NCI-H187 treated with DMSO at 0.1 percent for 48 hours (cell line): ENCODE measurements around the gene C1QTNF12.

Source experiments
- DNase-seq: peaks from one replicate; lab custom pipeline; 2025; lab: John Stamatoyannopoulos, UW

C1QTNF12 gene

GRCh38 chr1:1213345-1214265, 32.9 kb downstream of the C1QTNF12 start, which contains the start of gene TNFRSF4:
Gene TNFRSF4 (minus strand): TSS chr1:1214153. CDS start chr1:1214127, 26 bp downstream.
- DNase-seq = no peak

DNA sequence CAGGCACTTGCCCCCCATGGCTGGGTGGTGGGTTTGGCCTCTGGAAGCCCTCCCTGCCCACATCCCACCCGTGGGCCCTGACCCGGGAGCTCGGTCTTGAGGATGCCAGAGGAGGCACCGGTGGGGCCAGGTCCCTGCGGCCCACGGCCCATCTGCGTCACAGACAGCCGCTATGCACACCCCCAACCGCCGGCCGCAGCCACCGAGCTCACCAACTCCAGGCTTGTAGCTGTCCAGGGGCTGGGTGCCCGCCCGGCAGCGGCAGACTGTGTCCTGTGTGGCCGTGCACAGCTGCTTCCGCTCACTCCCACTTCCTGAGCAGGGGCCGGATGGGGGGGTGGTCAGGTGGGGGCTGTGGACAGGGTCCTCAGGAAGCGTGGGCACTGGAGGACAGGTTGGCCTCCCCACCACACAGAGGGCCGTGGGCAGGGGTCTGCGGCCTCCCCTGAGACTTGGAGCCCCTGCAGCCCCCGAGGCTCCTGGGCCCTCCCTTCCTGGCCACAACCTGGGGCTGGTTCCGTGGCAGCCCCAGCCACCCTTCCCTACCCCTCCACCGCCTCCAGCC, 33.7 kb downstream of the C1QTNF12 start:
- DNase-seq = no peak

DNA sequence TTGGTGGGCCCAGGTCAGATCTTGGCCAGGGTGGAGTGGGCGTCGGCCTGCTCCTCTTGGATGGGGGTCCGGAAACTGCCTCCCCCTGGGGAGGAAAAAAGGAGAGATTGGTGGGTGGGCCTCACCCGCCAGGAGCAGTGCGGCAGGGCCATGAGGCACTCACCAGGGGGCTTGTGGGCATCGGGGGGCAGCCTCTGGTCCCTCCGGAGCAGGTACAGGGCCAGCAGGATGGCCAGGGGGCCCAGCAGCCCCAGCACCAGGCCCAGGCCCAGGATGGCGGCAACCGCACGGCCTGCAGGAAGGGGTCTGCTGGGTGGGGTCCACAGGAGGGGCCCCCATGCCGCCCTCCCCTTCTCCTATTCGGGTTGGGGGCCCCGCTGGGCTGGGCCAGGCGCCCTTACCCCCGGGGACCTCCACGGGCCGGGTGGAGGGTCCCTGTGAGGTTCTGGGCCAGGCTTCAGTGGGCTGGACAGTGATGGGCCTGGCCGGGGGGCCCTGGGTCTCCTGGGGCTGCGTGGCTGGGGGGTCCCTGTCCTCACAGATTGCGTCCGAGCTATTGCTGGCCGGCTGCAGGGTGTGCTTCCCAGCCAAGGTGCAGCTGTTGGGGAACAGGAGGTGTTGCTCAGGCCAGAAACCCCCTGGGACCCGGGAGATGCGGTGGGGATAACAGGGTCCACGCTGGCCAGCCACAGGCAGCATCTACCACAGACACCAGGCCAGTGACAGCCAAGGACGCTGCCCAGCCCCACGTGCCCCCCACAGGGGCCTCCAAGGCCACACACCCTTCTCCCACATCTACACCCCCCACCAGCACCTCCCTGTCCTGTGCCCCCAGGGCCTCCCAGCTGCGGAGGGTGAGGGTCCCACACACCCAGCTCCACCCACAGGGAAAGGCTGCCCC, 34.7 kb downstream of the C1QTNF12 start:
- DNase-seq = no peak

- no peak for DNase-seq
These were observed 35.6 kb downstream of the C1QTNF12 start for GRCh38 chr1:1210726-1211540.

GRCh38 chr1:1208713-1209433, 37.6 kb downstream of the C1QTNF12 start:
- DNase-seq = no peak

- DNase-seq = no peak
These were observed 39.0 kb downstream of the C1QTNF12 start for GRCh38 chr1:1207571-1207892.

DNA sequence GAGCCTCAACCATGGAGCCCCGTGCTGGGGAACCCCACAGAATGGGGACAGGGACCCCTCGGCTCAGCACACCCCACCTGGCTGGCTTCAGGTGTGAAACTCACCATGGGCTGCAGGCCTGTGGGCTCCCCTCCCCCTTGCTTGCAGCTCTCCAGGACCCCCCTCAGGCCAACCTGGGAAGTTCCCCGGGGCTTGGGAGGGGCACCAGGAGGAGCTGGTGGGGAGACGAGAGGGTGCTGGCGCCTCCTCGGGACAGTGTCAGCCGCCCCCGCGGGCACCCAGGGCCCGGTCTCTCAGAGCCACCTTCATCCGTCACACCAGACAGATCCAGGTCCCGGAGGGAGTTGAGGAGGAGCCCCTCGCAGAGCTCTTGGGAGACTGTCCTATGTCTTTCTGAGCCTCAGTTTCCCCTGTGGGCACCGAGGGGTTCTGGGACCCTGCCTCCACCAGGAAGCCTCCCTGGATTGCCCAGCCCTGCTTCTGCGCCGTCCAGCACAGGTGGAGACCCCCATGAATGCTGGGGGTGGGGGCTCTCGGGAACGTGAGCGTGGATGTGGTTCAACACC, 39.5 kb downstream of the C1QTNF12 start:
- DNase-seq = no peak

GRCh38 chr1:1206376-1206965, 40.1 kb downstream of the C1QTNF12 start, which contains the start of gene TNFRSF18:
Gene TNFRSF18 (minus strand): TSS chr1:1206592. CDS start chr1:1206571, 21 bp downstream.
- no peak for DNase-seq

GRCh38 chr1:1205769-1206375, 40.6 kb downstream of the C1QTNF12 start:
- no peak for DNase-seq

- no peak for DNase-seq
These were observed 41.3 kb downstream of the C1QTNF12 start for GRCh38 chr1:1204998-1205768.

GRCh38 chr1:1204425-1204920, 42.0 kb downstream of the C1QTNF12 start:
- no peak for DNase-seq

DNA sequence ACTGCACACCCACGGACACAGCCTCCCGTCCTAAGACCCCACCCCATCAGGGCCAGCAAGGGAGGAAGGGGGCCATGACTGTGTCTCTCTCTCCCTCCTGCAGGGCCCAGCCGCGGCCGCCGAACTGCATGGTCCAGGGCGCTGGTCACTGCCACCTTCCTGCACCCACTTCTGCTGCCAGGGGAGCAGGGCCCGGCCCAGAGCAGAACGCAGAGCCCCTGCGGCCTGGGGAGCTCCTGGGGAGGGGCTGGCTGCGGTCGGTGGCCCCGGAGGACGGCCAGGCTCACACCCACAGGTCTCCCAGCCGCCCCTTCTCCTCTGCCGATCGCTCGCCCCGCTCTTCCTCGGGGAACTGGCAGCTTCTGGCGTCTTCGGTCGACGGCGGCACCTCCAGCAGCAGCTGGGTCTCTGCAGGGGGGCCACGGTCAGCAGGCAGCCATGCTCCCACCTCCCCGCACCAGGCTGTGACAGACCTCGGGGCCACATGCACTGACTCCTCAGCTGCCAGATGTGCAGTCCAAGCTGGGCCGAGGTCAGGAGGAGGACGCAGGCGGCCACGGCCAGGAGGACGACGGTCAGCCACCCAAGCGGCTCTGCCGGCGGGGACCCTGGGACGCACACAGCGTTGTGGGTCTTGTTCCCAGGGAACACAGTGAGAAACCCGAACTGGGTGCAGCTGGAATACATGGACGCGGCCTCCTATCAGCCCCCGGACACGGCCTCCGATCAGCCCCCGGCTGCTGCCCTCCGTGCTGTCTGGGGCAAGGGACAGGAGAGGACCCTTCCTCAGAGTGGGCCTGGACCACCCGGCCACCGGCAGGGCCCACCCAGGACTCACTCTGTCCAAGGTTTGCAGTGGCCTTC, 42.7 kb downstream of the C1QTNF12 start:
- DNase-seq = no peak

- no peak for DNase-seq
These were observed 43.5 kb downstream of the C1QTNF12 start for GRCh38 chr1:1202831-1203560.

DNA sequence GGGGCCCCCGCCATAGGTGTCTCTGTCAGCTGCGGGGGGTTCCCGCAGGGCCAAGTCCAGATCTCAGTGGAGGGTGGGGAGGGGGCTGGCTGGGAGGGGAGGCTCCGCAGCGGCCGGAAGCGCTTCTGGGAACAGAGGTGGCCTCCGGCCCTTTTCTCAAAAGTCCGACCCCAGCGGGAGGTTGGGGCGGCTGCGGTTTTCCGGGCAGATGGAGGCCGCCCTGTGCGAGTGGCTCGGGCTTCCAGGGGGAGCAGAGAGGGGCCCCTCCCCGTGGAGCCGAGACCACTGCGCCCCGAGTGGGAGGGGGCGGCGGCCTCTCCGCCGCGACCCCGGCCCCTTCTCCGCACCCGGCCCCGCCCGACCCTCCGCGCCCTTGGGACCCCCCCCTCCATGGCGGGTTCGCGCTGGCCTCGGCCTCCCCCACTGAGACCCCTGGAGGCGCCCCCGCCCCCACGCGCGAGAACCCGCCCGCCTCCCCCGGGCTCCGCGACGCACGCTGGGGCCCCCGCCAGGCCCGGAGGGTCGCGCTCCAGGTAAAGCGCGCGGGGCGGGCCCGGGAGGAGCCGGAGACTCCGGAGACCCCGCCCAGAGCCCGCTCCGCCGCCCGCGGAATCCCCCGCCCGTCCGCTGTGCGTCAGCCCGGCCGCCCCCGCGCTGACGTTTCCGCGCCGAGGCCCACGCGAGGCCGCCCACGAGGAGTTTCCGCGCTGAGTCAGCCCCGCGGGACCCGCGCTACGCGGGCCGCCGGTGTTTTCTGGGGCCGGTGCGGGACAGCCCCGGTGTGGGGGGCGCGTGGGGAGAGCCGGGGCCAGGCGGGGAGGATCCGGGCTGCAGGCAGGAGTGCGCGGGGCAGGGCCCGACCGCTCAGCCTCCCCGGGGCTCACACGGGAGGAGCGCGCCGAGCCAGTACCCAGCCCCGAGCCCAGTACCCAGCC, 45.4 kb downstream of the C1QTNF12 start:
- DNase-seq = no peak

GRCh38 chr1:1199961-1200875, 46.3 kb downstream of the C1QTNF12 start:
- no peak for DNase-seq
